Measurements from ENCODE around the gene PTPN9.
"Not testable (repeated sequence)": the region's sequence is repeated elsewhere in the genome, so short reads cannot be mapped to it uniquely, and the experiment has no call there.

The PTPN9 gene

DNA sequence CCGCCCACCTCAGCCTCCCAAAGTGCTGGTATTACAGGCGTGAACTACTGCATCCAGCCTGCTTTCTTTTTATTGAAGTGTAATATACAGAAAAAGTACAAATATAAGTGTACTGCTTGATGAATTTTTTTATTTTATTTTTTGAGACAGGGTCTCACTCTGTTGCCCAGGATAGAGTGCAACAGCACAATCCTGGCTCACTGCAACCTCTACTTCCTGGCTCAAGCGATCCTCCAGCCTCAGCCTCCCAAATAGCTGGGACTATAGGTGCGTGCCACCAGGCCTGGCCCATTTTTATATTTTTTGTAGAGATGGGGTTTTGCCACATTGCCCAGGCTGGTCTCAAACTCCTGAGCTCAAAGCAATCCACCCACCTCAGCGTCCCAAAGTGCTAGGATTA lies 3.8 kb upstream of the PTPN9 start:
- DNase-seq: not testable (repeated sequence)

DNA sequence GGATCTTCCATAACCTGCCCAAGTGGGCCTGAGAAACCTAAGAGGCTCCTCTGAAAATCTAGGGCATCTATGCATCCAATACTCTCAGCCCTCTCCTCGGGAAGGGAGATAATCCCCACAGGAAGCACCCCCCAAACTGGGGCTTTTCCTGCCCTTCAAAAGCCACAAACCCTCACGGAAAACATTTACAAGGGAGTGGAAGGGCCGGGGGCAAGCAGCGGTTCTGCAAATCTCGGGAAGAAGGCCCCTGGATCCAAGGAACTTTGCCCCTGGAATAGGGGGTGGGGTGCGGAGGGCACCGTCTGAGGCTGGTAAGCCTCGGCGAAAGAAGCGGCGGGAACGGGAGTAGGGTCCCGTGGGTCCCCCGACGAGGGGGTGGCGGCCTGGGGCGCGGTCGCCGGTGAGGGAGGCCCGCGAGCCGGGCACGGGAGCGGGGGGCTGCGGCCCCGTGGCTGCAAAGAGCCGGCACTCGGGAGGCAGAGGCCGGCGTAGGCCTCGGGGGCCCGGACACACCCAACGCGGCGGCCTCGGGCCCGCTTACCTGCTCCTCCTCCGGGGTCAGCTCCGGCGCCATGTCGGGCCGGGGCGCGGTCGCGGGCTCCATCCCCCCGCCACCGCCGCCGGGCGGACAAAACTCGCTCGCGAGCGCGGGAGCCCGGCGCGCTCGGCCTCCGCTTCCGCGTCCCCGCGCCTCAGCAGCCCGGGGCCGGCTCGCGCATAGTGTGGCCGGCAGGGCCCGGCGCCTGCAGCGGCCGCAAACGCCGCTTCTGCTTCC lies 755 bp downstream of the PTPN9 start:
- DNase-seq: no peak

DNA sequence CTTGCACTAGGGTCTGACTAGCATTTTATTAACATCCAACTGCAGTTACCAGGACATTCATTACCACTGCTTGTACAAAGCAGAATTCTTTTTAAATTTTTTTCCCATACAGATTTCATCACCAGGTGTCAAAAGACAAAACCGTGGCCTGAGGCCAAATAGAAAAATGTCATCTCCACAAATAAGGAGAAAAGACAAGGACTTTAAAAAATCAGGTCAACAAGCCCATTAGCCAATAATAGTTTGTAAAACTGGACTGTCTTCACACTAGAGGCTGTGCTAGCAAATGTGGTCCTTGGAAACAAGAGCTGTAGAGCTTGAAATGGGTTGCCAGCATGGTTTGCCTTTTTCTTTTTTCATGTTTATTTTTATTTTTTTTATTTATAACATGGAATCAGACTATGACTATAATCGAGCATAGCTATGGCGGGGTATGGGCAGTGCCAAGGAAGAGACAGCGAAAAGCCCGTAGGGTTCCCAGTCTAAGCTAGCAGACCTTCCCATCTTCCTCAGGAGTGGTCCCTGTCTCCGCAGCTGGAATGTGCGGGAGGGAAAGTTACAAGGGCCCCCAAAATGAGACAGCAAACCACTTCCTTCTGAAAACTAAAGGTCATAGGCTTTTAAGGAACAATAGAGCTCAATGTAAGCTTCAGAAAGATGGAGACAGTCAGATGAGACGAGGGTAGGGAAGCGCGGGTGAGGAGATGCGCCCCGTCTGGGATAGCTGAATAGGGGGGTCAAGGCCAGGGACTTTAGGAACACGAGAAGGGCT lies 1.5 kb downstream of the PTPN9 start:
- DNase-seq: no peak

DNA sequence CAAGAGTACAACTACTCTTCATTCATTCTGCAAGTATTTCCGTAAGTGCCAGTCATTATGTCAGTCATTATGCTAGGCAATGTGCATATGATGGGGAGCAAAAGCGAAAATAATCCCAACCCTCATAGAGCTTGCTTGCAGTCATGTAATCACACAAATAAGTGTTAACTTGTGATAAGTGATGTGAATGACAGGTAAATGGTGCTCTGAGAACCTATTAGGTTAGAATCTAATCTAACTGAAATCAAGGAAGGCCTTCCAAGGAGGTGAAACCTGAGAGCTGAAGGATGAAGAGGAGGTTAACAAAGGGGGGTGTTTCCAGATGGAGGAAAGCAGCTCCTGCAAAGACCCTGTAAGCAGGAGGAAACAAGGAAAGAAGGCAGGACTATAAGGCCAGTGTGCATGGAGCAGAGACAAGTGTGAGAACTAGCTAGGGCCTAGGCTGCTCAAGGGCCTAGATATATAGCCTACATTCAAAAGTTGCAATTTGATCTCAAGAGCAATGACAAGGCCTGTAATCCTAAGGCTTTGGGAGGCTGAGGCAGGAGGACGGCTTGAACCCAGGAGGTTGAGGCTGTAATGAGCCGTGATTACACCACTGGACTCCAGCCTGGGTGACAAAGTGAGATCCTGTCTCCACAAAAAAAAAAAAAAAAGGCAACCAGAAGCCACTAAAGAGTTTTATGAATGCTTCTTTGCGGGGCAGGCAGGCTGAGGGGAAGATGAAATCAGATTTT lies 5.3 kb downstream of the PTPN9 start:
- no peak for DNase-seq

DNA sequence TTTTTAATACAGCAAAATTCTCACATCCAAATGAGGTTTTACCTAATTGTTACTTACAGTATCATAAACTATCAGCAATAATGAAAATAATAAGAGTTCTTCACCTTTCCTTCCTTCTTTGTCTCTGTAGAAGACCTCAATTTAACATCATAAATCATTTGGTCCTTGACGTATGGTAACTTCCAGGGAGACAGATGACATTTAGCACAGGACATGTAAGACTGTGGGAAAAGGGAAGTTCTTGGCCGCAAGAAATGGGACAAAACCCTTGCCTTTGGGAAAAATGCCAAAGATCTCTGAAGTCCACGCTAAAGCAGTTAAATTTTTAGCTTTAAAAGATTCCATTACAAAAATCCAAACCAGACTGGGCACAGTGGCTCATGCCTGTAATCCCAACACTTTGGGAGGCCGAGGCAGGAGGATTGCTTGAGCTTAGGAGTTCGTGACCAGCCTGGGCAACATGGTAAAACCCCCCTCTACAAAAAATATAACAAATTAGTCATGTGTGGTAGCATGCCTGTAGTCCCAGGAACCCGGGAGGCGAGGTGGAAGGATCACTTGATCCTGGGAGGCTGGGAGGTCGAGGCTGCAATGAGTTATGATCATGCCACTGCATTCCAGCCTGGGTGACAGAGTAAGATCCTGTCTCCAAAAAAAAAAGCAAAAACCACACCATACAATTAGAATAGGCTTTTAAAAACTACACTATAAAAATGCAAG lies 8.8 kb downstream of the PTPN9 start:
- DNase-seq: no peak

DNA sequence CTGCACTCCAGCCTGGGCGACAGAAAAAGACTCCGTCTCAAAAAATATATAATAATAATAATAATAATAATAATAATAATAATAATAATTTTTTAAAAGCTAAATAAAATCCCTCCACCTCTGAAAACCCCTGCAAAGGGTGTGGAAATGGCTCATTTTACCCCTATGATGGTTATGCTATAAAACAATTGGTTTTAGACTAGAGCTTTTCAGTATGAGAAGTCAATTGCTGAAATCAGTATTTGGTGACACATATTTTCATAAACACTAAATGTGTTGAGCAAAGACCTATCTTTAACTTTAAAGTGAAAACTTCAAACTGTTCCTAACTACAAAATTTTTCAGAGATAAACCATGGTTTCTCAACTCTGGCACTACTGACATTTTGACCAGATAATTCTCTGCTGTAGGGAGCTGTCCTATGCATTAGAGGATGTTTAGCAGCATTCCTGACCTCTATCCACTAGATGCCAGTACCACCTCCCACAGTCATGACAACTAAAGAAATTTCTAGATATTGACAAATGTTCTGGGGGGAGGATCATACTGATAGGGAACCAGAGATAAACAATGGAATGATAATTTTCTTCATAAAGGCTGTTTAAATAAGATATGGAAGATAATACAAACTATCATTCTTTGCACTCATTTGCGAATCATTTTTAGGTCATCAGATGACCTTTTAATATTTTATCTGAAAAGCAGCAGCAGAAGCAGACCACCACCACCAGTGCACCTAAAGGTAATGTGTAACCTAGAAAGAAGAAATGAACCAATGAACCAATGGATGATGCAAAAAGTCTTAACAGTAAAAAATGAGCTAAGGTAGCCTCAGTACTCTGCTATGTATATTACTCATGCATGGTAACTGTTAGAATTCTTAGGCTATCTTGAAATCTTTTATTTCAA lies 13.8 kb downstream of the PTPN9 start:
- DNase-seq: no peak

DNA sequence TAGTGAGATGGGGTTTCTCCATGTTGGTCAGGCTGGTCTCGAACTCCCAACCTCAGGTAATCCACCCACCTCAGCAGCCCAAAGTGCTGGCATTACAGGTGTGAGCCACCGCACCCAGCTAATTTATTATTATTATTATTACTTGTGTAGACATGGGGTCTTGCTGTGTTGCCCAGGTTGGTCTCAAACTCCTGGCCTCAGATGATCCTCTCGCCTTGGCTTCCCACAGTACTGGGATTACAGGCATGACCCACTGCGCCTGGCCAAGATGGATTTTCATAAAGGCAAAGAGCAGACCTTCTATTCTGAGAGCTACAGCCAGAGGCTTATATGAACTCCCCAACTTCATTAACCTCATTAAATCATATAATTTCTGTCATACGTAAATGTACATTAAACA lies 17.2 kb downstream of the PTPN9 start:
- DNase-seq: no peak

DNA sequence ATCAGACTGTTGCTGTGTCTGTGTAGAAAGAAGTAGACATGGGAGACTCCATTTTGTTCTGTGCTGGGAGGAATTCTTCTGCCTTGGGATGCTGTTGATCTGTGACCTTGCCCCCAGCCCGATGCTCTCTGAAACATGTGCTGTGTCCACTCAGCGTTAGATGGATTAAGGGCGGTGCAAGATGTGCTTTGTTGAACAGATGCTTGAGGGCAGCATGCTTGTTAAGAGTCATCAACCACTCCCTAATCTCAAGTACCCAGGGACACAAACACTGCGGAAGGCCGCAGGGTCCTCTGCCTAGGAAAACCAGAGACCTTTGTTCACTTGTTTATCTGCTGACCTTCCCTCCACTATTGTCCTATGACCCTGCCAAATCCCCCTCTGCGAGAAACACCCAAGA lies 19.8 kb downstream of the PTPN9 start:
- not testable (repeated sequence) for DNase-seq

DNA sequence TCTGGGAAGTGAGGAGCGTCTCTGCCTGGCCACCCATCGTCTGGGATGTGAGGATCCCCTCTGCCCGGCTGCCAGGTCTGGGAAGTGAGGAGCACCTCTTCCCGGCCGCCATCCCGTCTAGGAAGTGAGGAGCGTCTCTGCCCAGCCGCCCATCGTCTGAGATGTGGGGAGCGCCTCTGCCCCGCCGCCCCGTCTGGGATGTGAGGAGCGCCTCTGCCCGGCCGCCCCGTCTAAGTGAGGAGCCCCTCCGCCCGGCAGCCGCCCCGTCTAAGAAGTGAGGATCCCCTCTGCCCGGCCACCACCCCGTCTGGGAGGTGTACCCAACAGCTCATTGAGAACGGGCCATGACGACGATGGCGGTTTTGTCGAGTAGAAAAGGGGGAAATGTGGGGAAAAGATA lies 20.2 kb downstream of the PTPN9 start:
- DNase-seq: not testable (repeated sequence)

DNA sequence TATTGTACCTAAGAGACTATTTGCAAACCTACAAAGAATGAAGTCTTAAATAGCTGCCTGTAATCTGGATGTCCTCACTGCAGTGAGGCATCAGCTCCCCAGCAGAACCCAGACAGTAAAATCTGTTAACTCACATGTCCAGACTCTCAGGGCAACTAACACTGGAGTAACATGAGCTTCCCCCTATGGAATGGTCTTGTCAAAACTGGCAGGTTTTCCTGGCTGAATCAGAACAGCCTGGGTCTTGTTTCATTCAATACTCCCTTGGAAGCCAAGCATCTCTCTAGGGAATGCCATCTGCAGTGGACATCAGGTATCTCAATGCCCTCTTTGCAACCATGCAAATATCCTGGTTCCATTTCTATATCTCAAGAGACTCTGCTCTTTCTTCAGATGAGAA lies 24.4 kb downstream of the PTPN9 start:
- no peak for DNase-seq

DNA sequence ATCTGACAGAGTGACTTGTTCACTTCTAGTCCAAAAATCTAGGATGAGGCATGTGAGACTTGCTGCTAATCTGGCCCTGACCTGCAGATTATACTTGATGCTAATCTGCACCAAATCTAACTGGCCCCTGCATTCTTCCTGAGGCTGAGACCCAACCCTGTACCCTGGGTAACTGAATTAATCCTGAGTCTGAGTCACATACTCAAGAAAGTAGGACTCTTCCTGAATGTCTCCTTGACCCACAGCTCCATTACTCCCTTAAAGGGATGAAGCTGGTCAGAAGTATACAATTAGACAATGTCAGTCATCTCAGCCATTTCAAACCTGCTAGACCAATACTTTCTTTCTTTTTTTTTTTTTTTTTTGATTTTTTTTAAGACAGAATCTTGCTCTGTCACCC lies 25.5 kb downstream of the PTPN9 start:
- DNase-seq: no peak

DNA sequence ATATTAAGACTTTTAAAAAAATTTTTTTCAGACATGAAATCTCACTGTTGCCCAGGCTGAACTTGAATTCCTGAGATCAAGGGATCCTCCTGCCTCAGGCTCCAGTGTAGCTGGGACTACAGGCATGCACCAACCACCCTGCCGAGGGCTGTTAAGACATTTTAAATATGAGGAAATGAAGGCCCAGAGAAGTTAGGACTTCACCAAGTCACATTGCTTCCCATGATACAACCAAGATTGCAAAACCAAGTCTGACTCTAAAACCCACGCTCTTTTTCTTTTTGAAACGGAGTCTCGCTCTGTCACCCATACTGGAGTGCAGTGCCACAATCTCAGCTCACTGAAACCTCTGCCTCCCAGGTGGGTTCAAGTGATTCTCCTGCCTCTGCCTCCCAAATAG lies 28.0 kb downstream of the PTPN9 start:
- no peak for DNase-seq

DNA sequence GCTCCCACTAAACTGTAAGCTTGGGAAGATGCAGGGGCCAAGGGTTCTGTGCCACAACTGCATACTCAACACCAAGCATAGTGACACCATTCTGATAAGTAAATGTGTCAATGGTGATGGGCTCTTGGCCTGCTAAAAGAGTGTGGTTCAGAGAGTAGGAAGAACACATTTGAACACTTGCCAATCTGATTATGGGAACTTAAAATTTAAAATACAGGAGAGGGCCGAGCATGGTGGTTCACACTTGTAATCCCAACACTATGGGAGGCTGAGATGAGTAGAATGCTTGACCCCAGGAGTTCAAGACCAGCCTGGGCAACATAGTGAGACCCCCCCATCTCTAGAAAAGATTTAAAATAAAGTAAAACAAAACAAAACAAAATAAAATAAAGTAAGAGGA lies 34.1 kb downstream of the PTPN9 start:
- no peak for DNase-seq

DNA sequence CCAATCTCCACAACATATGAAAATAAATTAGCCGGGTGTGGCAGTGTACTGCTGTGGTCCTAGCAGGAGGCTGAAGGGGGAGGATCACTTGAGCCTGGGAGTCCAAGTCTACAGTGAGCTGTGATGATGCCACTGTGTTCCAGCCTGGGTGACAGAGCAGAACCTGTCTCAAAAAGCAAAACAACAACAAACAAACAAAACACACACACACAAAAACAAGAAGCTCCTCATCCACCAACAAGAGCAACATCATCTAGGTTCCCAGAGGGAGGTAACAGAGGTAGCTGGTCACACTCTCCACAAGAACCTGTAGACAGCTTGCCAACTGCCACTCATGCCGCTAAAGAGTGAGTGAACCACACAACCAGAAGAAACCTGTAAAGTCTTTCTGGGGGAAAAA lies 34.8 kb downstream of the PTPN9 start:
- no peak for DNase-seq

DNA sequence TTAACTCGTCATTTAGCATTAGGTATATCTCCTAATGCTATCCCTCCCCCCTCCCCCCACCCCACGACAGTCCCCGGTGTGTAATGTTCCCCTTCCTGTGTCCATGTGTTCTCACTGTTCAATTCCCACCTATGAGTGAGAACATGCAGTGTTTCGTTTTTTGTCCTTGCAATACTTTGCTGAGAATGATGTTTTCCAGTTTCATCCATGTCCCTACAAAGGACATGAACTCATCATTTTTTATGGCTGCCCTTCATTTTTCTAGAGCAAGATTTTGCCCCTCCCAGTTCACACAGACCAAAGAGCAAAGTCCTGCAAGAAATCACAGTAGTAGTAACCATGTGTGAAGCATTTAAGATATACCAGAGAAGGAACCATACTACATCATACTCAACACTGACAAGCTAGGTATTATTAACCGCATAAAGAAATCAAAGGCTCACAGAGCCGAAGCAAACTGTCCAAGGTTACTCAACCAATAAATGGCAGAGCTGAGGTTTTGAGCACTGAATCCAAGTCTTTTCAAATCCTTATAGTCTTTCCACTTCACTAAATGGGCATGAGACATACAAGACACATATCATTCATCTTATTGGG lies 36.1 kb downstream of the PTPN9 start:
- DNase-seq: not testable (repeated sequence)

DNA sequence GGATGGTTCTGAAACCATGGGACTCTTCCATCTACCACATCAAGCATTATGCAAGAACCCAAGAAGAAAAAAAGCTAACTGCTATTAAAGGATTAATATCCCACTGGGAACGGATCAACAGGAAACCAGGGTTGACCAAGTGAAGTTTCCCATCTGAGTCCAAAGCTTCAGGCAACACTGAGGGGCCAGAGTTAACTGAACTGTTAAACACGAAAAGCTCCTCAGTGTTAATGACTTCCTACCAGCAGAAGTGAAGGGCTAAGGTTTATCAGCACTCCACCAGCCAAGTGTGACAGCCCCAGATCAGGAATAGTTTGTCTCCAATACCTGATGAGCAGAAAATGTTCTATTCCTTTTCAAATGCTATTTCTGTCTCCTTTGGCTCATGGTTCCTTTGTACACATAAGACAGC lies 36.7 kb downstream of the PTPN9 start:
- DNase-seq: no peak

DNA sequence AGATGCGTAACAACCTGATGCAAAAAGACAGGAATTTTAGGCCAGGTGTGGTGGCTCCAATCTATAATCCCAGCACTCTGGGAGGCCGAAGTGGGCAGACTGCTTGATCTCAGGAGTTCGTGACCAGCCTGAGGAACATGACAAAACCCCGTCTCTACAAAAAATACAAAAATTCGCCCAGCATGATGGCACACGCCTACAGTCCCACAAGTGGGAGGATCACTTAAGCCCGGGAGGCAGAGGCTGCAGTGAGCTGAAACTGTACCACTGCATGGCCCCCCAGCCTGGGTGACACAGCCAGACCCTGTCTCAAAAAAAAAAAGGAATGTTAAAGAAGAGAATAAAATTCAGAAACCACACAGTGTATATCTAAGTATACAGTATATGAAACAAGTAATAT lies 40.7 kb downstream of the PTPN9 start:
- no peak for DNase-seq

DNA sequence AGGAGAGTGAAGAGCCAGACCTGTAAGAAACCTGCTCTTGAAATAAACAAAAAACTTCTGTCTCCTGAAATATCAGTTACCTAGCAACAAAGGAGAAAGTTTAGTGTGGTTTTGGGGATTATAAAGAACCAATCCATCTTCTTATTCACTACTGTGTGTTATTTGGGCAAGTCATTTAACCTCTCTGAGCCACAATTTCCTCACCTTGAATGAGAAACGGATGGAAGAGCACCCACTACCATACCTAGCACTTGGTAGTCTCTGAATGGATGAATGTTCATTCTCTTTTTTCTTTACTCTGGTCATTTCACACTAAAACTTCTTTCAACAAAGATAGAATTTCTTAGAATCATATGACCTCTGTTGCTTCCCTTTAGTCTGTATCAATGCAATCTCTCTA lies 45.2 kb downstream of the PTPN9 start:
- no peak for DNase-seq

DNA sequence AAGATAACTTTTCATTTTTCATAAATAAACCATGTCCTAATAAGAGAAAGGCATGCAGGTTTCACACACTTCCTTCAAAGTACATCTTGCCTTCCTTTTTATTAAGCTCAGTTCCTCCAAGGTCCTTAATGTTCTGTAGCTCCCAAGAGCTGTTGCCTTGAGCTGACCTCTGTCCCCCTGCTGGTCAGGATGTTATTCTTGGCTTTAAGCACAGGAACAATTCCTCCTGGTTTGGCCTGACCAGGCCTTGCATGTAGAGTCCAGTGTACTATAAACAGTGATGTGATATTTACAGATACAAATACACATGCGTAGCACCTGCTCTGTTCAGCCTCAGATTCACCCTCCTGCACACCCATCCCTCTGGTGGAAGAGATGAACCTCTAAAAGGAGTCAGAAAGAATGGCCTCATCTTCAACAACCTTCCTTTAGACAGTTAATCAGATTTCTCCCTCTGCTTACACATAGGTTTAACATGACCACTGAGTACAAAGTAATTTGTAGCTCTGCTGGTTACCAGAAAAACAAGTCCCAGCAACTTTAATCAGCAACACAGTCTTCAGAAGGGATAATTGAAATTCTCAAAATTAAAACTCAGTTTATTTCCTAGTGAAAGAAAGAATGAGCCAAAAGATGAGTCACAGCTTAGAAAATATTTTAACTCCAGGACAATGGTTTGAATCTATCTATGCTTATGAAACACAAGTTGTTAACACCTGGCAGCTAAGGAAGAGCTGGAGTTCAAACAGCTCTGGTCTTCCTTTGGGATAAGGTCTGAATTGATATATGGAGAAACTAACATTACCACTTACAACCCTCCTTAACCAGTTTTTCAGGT lies 46.5 kb downstream of the PTPN9 start:
- DNase-seq: no peak

DNA sequence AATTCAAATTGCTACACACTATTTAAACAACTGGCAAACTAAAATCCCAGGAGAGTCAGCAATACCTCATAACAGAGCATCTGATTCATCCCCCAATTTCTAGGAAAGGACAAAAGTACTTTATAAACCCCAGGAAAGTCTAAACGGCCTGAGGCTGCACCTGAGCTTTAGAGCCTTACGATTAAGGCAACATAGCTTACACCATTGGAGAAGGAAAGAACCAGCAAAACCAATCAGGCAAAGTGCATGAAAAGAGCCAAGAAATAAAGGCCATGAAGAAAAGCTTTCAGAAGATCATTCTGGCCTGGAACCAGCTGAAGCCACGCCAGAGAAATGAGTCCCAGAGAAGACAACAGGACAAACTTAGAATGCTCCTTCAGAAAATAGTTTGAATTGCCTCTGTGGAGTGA lies 48.1 kb downstream of the PTPN9 start:
- no peak for DNase-seq

DNA sequence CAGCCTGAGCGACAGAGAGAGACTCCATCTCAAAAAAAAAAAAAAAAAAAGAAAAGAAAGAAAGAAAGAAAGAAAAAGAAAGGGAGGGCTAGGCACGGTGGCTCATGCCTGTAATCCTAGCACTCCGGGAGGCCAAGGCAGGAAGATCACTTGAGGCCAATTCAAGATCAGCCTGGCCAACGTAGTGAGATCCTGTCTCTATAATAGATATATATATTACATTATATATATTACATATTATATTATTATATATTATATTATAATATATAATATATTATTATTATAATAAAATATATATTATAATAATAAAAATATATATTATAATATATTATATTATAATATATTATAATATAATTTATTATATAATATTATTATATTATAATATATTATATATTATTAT lies 48.9 kb downstream of the PTPN9 start:
- DNase-seq: no peak

Measured in NCI-H748 treated with DMSO at 0.1 percent for 48 hours (cell line).